ENCODE measurements around the gene NAALADL1.

- TF ChIP-seq CTCF (conservative IDR thresholded peaks at IDR 0.05; ENCODE audit: low read depth in 2 of 2), result no peak
- TF ChIP-seq EZH2 (IDR thresholded peaks at IDR 0.05; ENCODE audit: low read depth, unreplicated experiment), result no peak
- TF ChIP-seq, protein P1, sequence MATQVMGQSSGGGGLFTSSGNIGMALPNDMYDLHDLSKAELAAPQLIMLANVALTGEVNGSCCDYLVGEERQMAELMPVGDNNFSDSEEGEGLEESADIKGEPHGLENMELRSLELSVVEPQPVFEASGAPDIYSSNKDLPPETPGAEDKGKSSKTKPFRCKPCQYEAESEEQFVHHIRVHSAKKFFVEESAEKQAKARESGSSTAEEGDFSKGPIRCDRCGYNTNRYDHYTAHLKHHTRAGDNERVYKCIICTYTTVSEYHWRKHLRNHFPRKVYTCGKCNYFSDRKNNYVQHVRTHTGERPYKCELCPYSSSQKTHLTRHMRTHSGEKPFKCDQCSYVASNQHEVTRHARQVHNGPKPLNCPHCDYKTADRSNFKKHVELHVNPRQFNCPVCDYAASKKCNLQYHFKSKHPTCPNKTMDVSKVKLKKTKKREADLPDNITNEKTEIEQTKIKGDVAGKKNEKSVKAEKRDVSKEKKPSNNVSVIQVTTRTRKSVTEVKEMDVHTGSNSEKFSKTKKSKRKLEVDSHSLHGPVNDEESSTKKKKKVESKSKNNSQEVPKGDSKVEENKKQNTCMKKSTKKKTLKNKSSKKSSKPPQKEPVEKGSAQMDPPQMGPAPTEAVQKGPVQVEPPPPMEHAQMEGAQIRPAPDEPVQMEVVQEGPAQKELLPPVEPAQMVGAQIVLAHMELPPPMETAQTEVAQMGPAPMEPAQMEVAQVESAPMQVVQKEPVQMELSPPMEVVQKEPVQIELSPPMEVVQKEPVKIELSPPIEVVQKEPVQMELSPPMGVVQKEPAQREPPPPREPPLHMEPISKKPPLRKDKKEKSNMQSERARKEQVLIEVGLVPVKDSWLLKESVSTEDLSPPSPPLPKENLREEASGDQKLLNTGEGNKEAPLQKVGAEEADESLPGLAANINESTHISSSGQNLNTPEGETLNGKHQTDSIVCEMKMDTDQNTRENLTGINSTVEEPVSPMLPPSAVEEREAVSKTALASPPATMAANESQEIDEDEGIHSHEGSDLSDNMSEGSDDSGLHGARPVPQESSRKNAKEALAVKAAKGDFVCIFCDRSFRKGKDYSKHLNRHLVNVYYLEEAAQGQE (IDR thresholded peaks at IDR 0.05; ENCODE audit: unreplicated experiment), result no peak
- TF ChIP-seq ZNF331 (CRISPR knock-in tag; IDR thresholded peaks at IDR 0.05; ENCODE audit: low read depth), result no peak
- TF ChIP-seq EZH2phosphoT487 (IDR thresholded peaks at IDR 0.05; ENCODE audit: unreplicated experiment), result no peak
- TF ChIP-seq JUNB (IDR thresholded peaks at IDR 0.05; ENCODE audit: unreplicated experiment), result no peak
- TF ChIP-seq STAT1 (IDR thresholded peaks at IDR 0.05; ENCODE audit: unreplicated experiment), result no peak
- no peak for TF ChIP-seq POLR2AphosphoS5 (IDR thresholded peaks at IDR 0.05; ENCODE audit: low read depth)
- TF ChIP-seq, protein P2, sequence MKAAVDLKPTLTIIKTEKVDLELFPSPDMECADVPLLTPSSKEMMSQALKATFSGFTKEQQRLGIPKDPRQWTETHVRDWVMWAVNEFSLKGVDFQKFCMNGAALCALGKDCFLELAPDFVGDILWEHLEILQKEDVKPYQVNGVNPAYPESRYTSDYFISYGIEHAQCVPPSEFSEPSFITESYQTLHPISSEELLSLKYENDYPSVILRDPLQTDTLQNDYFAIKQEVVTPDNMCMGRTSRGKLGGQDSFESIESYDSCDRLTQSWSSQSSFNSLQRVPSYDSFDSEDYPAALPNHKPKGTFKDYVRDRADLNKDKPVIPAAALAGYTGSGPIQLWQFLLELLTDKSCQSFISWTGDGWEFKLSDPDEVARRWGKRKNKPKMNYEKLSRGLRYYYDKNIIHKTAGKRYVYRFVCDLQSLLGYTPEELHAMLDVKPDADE (IDR thresholded peaks at IDR 0.05), result no peak
- no peak for TF ChIP-seq CREB1 (CRISPR knock-in tag; IDR thresholded peaks at IDR 0.05; ENCODE audit: low read depth)
Observed at GRCh38 chr11:65021509-65021908, 36.8 kb downstream of the NAALADL1 start.
